Lung (tissue), 12 donors: ENCODE data around the gene HS3ST4. TPM values are rescaled to one million over a fixed set of nuclear protein-coding genes. Genes with fewer than 3 reads are reported as not detected.

Experiments used
- ATAC-seq: fragments of 200-7000 bp; cut with Tn5 transposase; one replicate; pipeline ENCODE4 v1.9.1; 2020; ENCODE audit warnings: moderate number of reproducible peaks; ENCODE audit not compliant: insufficient read depth, low FRiP score
- DNase-seq, 3 donors: peaks; one replicate each; pipeline ENCODE4 v3.0.0-alpha.2; 2013 to 2017
- H3K27ac ChIP-seq, 2 donors: one replicate each; pipeline ENCODE4 v1.5.1; 2013; ENCODE audit warnings: mild to moderate bottlenecking in 2 of 2, moderate library complexity in 2 of 2, control low read depth in 1 of 2, inconsistent platforms in 1 of 2, low read depth in 1 of 2, low read length in 1 of 2
- H3K27me3 ChIP-seq, 3 donors: one replicate each; pipeline ENCODE4 v1.5.1; 2013; ENCODE audit warnings: low read length in 2 of 3; ENCODE audit not compliant: control insufficient read depth in 3 of 3, insufficient read depth in 3 of 3
- H3K36me3 ChIP-seq, 4 donors: one replicate each; pipeline ENCODE4 v1.5.1; 2013; ENCODE audit warnings: low read length in 4 of 4, mild to moderate bottlenecking in 1 of 4, moderate library complexity in 1 of 4; ENCODE audit not compliant: control insufficient read depth in 4 of 4, insufficient read depth in 4 of 4
- H3K4me1 ChIP-seq, 5 donors: one replicate each; pipeline ENCODE4 v1.5.1; 2013; ENCODE audit warnings: low read length in 5 of 5, mild to moderate bottlenecking in 2 of 5, moderate library complexity in 1 of 5; ENCODE audit not compliant: control insufficient read depth in 5 of 5, insufficient read depth in 5 of 5
- H3K4me3 ChIP-seq: one replicate; pipeline ENCODE4 v1.5.1; 2013; ENCODE audit warnings: mild to moderate bottlenecking, control low read depth, moderate library complexity
- H3K9ac ChIP-seq, 2 donors: one replicate each; pipeline ENCODE4 v1.5.1; 2013; ENCODE audit warnings: low read length in 2 of 2, control low read depth in 1 of 2; ENCODE audit not compliant: insufficient read depth in 1 of 2
- H3K9me3 ChIP-seq, 4 donors: one replicate each; pipeline ENCODE4 v1.5.1; 2013; ENCODE audit warnings: low read length in 3 of 4, mild to moderate bottlenecking in 1 of 4, moderate library complexity in 1 of 4; ENCODE audit not compliant: control insufficient read depth in 4 of 4, insufficient read depth in 3 of 4
- WGBS, 2 donors: extraction: QIAGEN DNeasy Blood & Tissue Kit; methylation state at CpG; one replicate each; pipeline ENCODE4 v1.1.7; 2013; 5-methylcytosine and 5-hydroxymethylcytosine counted together
- polyA plus RNA-seq, 2 donors: library from polyadenylated mRNA; stranded (reverse); fragments of 200-250 nt; gene quantifications; one replicate each; pipeline ENCODE4 v1.2.1, GENCODE V29; 2013
- total RNA-seq, 2 donors: library from RNA; depleted of rRNA in 1 of 2; stranded (reverse); fragments of >200 nt in 1 of 2; gene quantifications; one replicate each; pipeline ENCODE4 v1.2.1, GENCODE V29; 2014 to 2021
- TF ChIP-seq, protein P1 (sequence below): IDR thresholded peaks from 2 replicates; pipeline ENCODE4 v1.5.1; 2012; ENCODE audit warnings: mild to moderate bottlenecking; ENCODE audit errors: control extremely low read depth, extremely low read depth
- donor health status: control.
- donor health status: control.
- donor health status: Bipolar disorder and iron deficiency.
- donor health status: healthy.
- donor health status: DM: yes; HTN: yes; CAD: no.

The HS3ST4 gene
- total and polyA plus RNA-seq, 4 donors, result 0.06 to 0.15 TPM; not detected in 2

DNA sequence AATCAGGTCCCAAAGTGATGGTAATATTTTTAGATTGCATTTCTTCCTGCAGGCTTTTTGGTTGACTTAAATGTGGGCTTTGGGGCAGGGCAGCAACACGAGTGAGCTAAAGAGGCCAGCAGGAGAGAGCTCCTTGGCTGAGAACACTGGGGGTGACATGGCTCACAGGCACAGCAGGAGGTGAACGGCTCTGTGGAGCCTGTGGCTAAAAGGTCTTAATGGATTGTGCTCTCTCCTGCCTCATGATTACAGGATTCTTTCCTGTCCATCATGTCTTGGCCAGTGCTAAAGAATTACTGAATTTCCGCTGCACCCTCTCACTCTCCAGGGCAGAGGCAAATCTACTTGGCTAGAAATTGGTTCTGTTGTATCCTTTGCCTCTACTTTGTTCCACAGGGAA is 366.6 kb downstream of the HS3ST4 start:
- TF ChIP-seq, protein P1, sequence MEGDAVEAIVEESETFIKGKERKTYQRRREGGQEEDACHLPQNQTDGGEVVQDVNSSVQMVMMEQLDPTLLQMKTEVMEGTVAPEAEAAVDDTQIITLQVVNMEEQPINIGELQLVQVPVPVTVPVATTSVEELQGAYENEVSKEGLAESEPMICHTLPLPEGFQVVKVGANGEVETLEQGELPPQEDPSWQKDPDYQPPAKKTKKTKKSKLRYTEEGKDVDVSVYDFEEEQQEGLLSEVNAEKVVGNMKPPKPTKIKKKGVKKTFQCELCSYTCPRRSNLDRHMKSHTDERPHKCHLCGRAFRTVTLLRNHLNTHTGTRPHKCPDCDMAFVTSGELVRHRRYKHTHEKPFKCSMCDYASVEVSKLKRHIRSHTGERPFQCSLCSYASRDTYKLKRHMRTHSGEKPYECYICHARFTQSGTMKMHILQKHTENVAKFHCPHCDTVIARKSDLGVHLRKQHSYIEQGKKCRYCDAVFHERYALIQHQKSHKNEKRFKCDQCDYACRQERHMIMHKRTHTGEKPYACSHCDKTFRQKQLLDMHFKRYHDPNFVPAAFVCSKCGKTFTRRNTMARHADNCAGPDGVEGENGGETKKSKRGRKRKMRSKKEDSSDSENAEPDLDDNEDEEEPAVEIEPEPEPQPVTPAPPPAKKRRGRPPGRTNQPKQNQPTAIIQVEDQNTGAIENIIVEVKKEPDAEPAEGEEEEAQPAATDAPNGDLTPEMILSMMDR, result no peak
- Histone ChIP-seq H3K4me3 (no peak overlapping the region), H3K9ac (no peak overlapping the region), H3K36me3 (no peaks in the 10 kb centered on the region), H3K27me3 (no peaks in the 10 kb centered on the region), H3K27ac (no peak overlapping the region), H3K4me1 (no peaks in the 10 kb centered on the region), H3K9me3 (peaks cover 0 to 8% (median 0%) of the 10 kb centered on the region in 4 donors)
- ATAC-seq (no peak), DNase-seq (no peak)
- 42 to 63% methylated on average over 3 of the region's 3 CpGs for WGBS, 2 donors

DNA sequence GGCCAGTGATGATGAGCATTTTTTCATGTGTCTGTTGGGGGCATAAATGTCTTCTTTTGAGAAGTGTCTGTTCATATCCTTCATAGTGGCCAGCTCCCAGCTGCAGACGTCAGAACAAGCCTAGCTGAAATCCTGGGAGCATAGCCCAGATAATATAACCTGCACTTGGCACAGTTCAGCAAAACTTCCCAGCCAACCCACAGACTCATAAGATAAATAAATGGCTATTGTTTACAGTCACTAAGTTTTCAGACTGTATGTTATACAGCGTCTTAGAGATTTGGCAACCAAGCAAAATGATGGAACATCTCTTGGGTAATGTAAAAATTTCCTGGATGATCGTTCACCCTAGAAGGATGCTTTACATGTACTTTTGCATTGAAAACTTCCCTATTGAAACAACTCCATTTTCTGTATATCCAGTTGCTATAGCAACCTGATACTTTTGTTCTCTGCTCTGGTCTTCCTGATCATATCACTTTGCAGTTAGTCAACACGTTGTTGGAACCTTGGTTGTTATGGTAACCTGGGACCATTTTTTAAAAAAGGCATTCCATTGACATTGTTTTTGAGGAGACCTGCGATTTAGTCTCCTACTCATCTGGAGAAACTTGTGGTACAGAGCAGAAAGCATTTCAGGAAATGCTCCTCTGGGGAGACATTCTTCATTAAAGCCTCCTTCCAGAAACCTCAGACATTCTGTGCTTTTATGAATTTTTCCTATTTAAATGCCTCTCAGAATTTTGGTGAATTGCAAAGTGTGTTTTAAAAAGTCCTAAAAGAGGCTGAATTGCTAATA is 378.7 kb downstream of the HS3ST4 start:
- H3K27ac ChIP-seq, result no peak overlapping the region
- H3K4me3 ChIP-seq, result no peak overlapping the region
- H3K4me1 ChIP-seq, result no peaks in the 10 kb centered on the region
- TF ChIP-seq, protein P1, result no peak
- WGBS, 2 donors, result 32 to 41% methylated on average over 5 of the region's 5 CpGs
- no peaks in the 10 kb centered on the region for H3K27me3 ChIP-seq
- ATAC-seq, result no peak
- no peak overlapping the region for H3K9ac ChIP-seq
- peaks cover 0 to 3% (median 0%) of the 10 kb centered on the region in 4 donors for H3K9me3 ChIP-seq
- no peaks in the 10 kb centered on the region for H3K36me3 ChIP-seq
- no peak for DNase-seq

DNA sequence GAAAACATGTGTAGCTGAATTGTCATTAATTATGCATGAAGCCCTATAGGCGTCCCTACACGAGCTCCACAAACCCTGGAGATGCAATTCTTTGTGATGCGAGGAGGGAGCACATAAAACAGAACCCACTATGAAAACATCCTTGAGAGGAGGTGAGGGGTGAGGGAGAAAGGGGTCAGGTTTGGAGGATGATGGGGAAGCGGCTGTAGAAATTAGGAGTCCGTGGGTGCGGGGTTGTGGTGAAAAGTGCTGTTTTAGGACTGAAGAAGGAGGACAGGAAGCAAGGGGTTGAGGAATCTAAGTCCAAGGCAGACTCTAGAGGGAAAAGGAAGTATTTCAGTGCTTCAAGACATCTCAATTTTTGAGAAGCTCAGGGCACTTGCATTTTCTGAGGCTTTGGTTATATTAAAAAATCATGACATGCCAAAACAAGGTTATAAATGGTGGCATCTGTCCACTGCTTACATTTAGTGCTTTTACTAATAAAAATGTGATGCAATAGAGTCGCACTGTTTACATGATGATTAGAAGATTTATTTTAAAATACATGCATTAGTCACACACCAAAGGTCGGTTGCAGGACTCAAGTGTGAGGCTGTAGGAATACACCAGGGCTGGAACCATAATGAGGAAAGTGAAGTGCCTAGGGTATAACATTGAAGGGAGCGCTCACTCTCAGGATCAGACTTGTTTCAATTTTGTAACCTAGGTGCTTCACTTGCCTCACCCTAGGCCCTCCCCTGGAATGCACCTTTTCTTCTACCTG is 379.5 kb downstream of the HS3ST4 start:
- ATAC-seq (no peak), DNase-seq (no peak)
- Histone ChIP-seq H3K9me3 (peaks cover 0 to 3% (median 0%) of the 10 kb centered on the region in 4 donors), H3K27ac (no peak overlapping the region), H3K4me1 (no peaks in the 10 kb centered on the region), H3K27me3 (no peaks in the 10 kb centered on the region), H3K9ac (no peak overlapping the region), H3K4me3 (no peak overlapping the region), H3K36me3 (no peaks in the 10 kb centered on the region)
- 51 to 52% methylated on average over 9 of the region's 9 CpGs for WGBS, 2 donors
- TF ChIP-seq, protein P1, result no peak
